ENCODE data around the gene PRAMEF4. TPM values are rescaled to one million over a fixed set of nuclear protein-coding genes. Genes with fewer than 3 reads are reported as not detected.
"Not testable (repeated sequence)": the region's sequence is repeated elsewhere in the genome, so short reads cannot be mapped to it uniquely, and the experiment has no call there.

Gene PRAMEF4
- not detected in 2 replicates for polyA plus RNA-seq (2012; rRNA removed)
- polyA plus RNA-seq (2012; cell fraction: cytosol; rRNA removed) = not detected in 2 replicates
- 0.02 TPM in 1 of 2 replicates, not detected in the other for polyA plus RNA-seq (2012; cell fraction: nucleus; rRNA removed)

GRCh38 chr1:12886101-12886500, at the start of gene PRAMEF4:
Gene PRAMEF4 (minus strand): TSS chr1:12886201. CDS start chr1:12883394, 2,807 bp downstream.
- H3K9me3 ChIP-seq; CTCF ChIA-PET; POLR2A ChIA-PET; H3K4me1 ChIP-seq (ENCODE audit: control insufficient read depth in 1 of 2, insufficient read depth in 2 of 2, low read depth in 1 of 2, low read length in 1 of 2); H3K36me3 ChIP-seq (replicated peaks in 1 of 2; ENCODE audit: control insufficient read depth in 1 of 2, insufficient read depth in 2 of 2, low read length in 1 of 2); H2AFZ ChIP-seq (ENCODE audit: low read depth); H3K9me2 ChIP-seq; DNase-seq; H3K4me3 ChIP-seq (ENCODE audit: low read depth in 2 of 2, low read length in 1 of 2); H3K79me2 ChIP-seq (ENCODE audit: insufficient read depth); H3K27ac ChIP-seq (ENCODE audit: low read depth in 2 of 2, low read length in 1 of 2); H4K20me1 ChIP-seq (ENCODE audit: insufficient read depth); H3F3A ChIP-seq (replicated peaks; ENCODE audit: insufficient read depth); H3K9ac ChIP-seq; H3K4me2 ChIP-seq; H3K27me3 ChIP-seq (ENCODE audit: insufficient read depth): not testable (repeated sequence)
- 0% methylated on average over 3 of the region's 3 CpGs for WGBS (ENCODE audit: low lambda C conversion rate)

GRCh38 chr1:12924368-12924767, 38.4 kb upstream of the PRAMEF4 start:
- H3K79me2 ChIP-seq (ENCODE audit: insufficient read depth); H3K27ac ChIP-seq (ENCODE audit: low read depth in 2 of 2, low read length in 1 of 2); H3K4me2 ChIP-seq; H3K27me3 ChIP-seq (ENCODE audit: insufficient read depth); H3K4me1 ChIP-seq (ENCODE audit: control insufficient read depth in 1 of 2, insufficient read depth in 2 of 2, low read depth in 1 of 2, low read length in 1 of 2); H2AFZ ChIP-seq (ENCODE audit: low read depth); DNase-seq; H3K9me2 ChIP-seq; H3F3A ChIP-seq (replicated peaks; ENCODE audit: insufficient read depth); H3K4me3 ChIP-seq (ENCODE audit: low read depth in 2 of 2, low read length in 1 of 2); H3K36me3 ChIP-seq (replicated peaks in 1 of 2; ENCODE audit: control insufficient read depth in 1 of 2, insufficient read depth in 2 of 2, low read length in 1 of 2); H4K20me1 ChIP-seq (ENCODE audit: insufficient read depth); H3K9me3 ChIP-seq; CTCF ChIA-PET; H3K9ac ChIP-seq; POLR2A ChIA-PET: not testable (repeated sequence)
- peak; percentile 36; the same call in 1 of the 2 replicates for TF ChIP-seq CTCF (IDR thresholded peaks at IDR 0.05)
- WGBS (ENCODE audit: low lambda C conversion rate) = 2% methylated on average over 5 of the region's 5 CpGs

- DNase-seq; H3K36me3 ChIP-seq (replicated peaks in 1 of 2; ENCODE audit: control insufficient read depth in 1 of 2, insufficient read depth in 2 of 2, low read length in 1 of 2); H3K4me1 ChIP-seq (ENCODE audit: control insufficient read depth in 1 of 2, insufficient read depth in 2 of 2, low read depth in 1 of 2, low read length in 1 of 2); H3K9ac ChIP-seq; H4K20me1 ChIP-seq (ENCODE audit: insufficient read depth); H3K9me2 ChIP-seq; H3K27me3 ChIP-seq (ENCODE audit: insufficient read depth); H3F3A ChIP-seq (replicated peaks; ENCODE audit: insufficient read depth); H3K4me3 ChIP-seq (ENCODE audit: low read depth in 2 of 2, low read length in 1 of 2); H3K27ac ChIP-seq (ENCODE audit: low read depth in 2 of 2, low read length in 1 of 2); H3K4me2 ChIP-seq; POLR2A ChIA-PET; CTCF ChIA-PET; H2AFZ ChIP-seq (ENCODE audit: low read depth); H3K9me3 ChIP-seq; H3K79me2 ChIP-seq (ENCODE audit: insufficient read depth): not testable (repeated sequence)
- 0% methylated on average over 2 of the region's 2 CpGs for WGBS (ENCODE audit: low lambda C conversion rate)
These were observed 35.7 kb upstream of the PRAMEF4 start for GRCh38 chr1:12921749-12922148.

GRCh38 chr1:12916310-12916709, 30.3 kb upstream of the PRAMEF4 start, which contains the start of gene PRAMEF7:
Gene PRAMEF7 (plus strand): TSS chr1:12916610. CDS start chr1:12917693, 1,083 bp downstream.
- POLR2A ChIA-PET; H2AFZ ChIP-seq (ENCODE audit: low read depth); H3K27ac ChIP-seq (ENCODE audit: low read depth in 2 of 2, low read length in 1 of 2); H3F3A ChIP-seq (replicated peaks; ENCODE audit: insufficient read depth); DNase-seq; H3K27me3 ChIP-seq (ENCODE audit: insufficient read depth); H3K9me3 ChIP-seq; H3K79me2 ChIP-seq (ENCODE audit: insufficient read depth); H3K9me2 ChIP-seq; H3K4me3 ChIP-seq (ENCODE audit: low read depth in 2 of 2, low read length in 1 of 2); H3K36me3 ChIP-seq (replicated peaks in 1 of 2; ENCODE audit: control insufficient read depth in 1 of 2, insufficient read depth in 2 of 2, low read length in 1 of 2); H4K20me1 ChIP-seq (ENCODE audit: insufficient read depth); H3K4me2 ChIP-seq; CTCF ChIA-PET; H3K9ac ChIP-seq; H3K4me1 ChIP-seq (ENCODE audit: control insufficient read depth in 1 of 2, insufficient read depth in 2 of 2, low read depth in 1 of 2, low read length in 1 of 2): not testable (repeated sequence)
- no CpG with 5 or more reads among the region's 1 CpG for WGBS (ENCODE audit: low lambda C conversion rate)

GRCh38 chr1:12903793-12904572, 18.0 kb upstream of the PRAMEF4 start:
- H3F3A ChIP-seq (replicated peaks; ENCODE audit: insufficient read depth); H3K27me3 ChIP-seq (ENCODE audit: insufficient read depth); H3K9ac ChIP-seq; H3K4me1 ChIP-seq (ENCODE audit: control insufficient read depth in 1 of 2, insufficient read depth in 2 of 2, low read depth in 1 of 2, low read length in 1 of 2); H4K20me1 ChIP-seq (ENCODE audit: insufficient read depth); H2AFZ ChIP-seq (ENCODE audit: low read depth); H3K27ac ChIP-seq (ENCODE audit: low read depth in 2 of 2, low read length in 1 of 2); H3K9me2 ChIP-seq; POLR2A ChIA-PET; H3K36me3 ChIP-seq (replicated peaks in 1 of 2; ENCODE audit: control insufficient read depth in 1 of 2, insufficient read depth in 2 of 2, low read length in 1 of 2); CTCF ChIA-PET; DNase-seq; H3K9me3 ChIP-seq; H3K4me2 ChIP-seq; H3K79me2 ChIP-seq (ENCODE audit: insufficient read depth); H3K4me3 ChIP-seq (ENCODE audit: low read depth in 2 of 2, low read length in 1 of 2): not testable (repeated sequence)
- 17% methylated on average over 5 of the region's 5 CpGs for WGBS (ENCODE audit: low lambda C conversion rate)

- H3K4me3 ChIP-seq (ENCODE audit: low read depth in 2 of 2, low read length in 1 of 2); POLR2A ChIA-PET; CTCF ChIA-PET: not testable (repeated sequence)
These were observed 13.2 kb upstream of the PRAMEF4 start for GRCh38 chr1:12899186-12899585.

More at GRCh38 chr1:12899186-12899585, 13.2 kb upstream of the PRAMEF4 start:
- not testable (repeated sequence) for DNase-seq; H3K79me2 ChIP-seq (ENCODE audit: insufficient read depth); H3K9ac ChIP-seq; H3F3A ChIP-seq (replicated peaks; ENCODE audit: insufficient read depth); H3K36me3 ChIP-seq (replicated peaks in 1 of 2; ENCODE audit: control insufficient read depth in 1 of 2, insufficient read depth in 2 of 2, low read length in 1 of 2); H3K4me1 ChIP-seq (ENCODE audit: control insufficient read depth in 1 of 2, insufficient read depth in 2 of 2, low read depth in 1 of 2, low read length in 1 of 2); H3K4me2 ChIP-seq; H3K9me2 ChIP-seq; H2AFZ ChIP-seq (ENCODE audit: low read depth); H4K20me1 ChIP-seq (ENCODE audit: insufficient read depth); H3K9me3 ChIP-seq; H3K27me3 ChIP-seq (ENCODE audit: insufficient read depth); H3K27ac ChIP-seq (ENCODE audit: low read depth in 2 of 2, low read length in 1 of 2)
